GM10266 (cell line): ENCODE data around the gene SORCS2.

Experiments
- DNase-seq: peaks from one replicate; pipeline ENCODE4 v3.0.0; 2012; ENCODE audit errors: extremely low spot score
- TF ChIP-seq, protein P1 (sequence below): IDR thresholded peaks from 2 replicates; pipeline ENCODE4 v1.5.1; 2012; ENCODE audit warnings: mild to moderate bottlenecking, low read depth; ENCODE audit not compliant: control insufficient read depth, insufficient read depth; ENCODE audit errors: missing control alignments

SORCS2 gene

GRCh38 chr4:7315286-7315685 lies 122.9 kb downstream of the SORCS2 start:
- TF ChIP-seq, protein P1, sequence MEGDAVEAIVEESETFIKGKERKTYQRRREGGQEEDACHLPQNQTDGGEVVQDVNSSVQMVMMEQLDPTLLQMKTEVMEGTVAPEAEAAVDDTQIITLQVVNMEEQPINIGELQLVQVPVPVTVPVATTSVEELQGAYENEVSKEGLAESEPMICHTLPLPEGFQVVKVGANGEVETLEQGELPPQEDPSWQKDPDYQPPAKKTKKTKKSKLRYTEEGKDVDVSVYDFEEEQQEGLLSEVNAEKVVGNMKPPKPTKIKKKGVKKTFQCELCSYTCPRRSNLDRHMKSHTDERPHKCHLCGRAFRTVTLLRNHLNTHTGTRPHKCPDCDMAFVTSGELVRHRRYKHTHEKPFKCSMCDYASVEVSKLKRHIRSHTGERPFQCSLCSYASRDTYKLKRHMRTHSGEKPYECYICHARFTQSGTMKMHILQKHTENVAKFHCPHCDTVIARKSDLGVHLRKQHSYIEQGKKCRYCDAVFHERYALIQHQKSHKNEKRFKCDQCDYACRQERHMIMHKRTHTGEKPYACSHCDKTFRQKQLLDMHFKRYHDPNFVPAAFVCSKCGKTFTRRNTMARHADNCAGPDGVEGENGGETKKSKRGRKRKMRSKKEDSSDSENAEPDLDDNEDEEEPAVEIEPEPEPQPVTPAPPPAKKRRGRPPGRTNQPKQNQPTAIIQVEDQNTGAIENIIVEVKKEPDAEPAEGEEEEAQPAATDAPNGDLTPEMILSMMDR: no peak
- no peak for DNase-seq

DNA sequence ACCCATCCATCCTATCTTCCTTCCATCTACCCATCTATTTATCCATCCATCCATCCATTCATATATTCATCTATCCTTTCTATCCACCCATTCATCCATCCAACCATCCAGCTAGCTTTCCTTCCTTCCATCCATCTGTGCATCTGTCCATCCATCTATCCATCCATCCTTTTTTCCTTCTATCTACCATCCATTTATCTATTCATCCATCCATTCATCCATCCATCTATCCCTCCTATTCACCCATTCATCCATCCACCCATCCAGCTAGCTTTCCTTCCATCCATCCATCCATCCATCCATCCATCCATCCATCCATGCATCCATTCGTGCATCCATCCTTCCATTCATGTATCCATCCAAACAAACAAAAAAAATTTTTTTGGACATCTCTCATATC lies 123.6 kb downstream of the SORCS2 start:
- DNase-seq: no peak
- TF ChIP-seq, protein P1: no peak

DNA sequence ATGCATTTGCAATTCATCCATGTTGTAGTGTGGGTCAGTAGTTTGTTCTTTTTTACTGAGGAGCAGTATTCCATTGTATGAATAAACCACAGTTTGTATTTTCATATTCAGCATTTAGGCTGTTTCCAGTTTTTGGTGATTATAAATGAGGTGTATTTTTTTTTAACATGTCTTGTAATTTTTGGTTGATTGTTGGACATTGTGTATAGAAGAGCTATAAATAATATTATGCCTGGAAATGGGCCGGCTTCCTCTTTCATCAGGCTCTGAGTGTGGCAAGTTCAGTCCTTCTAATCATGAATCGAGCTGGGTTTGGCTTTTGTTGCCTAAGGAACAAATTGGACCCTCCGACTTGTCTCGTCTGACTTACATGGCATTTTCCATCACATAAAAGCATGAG lies 126.7 kb downstream of the SORCS2 start:
- no peak for DNase-seq
- TF ChIP-seq, protein P1: no peak

- TF ChIP-seq, protein P1: no peak
- no peak for DNase-seq
These were observed 128.0 kb downstream of the SORCS2 start for GRCh38 chr4:7320206-7320797.

GRCh38 chr4:7322166-7322991 lies 130.0 kb downstream of the SORCS2 start:
- TF ChIP-seq, protein P1: no peak
- DNase-seq: no peak

GRCh38 chr4:7323461-7323871 lies 131.1 kb downstream of the SORCS2 start:
- DNase-seq: no peak
- TF ChIP-seq, protein P1: no peak
